ENCODE data around the gene LMO1.

Gene LMO1

DNA sequence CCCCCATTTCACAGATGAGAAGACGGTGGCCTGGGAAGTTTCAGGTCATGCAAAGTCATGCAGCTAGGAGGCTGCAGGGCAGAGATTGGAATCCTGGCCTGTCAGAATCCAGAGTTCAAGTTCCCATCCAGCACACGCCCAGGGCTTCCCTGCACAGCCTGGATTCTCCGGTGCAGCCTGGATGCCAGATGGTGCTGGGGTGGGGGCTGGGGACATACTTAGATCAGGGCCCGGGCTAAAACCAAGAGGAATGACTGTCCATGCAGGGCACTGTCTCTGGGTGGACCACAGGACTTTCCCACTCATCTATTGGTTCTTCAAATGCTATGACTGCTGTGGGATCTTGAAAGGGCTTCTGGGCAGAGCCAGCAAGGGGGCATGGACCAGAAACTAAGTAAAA is 24.6 kb downstream of the LMO1 start:
- no peaks in the 10 kb centered on the region for H3K36me3 Mint-ChIP-seq (ENCODE audit: low read depth)
- H3K27me3 Mint-ChIP-seq (ENCODE audit: low read depth, poor library complexity): peaks cover 9% of the 10 kb centered on the region
- H3K9me3 Mint-ChIP-seq: no peaks in the 10 kb centered on the region
- no peak for DNase-seq
- H3K27ac Mint-ChIP-seq: peak overlapping the region; percentile 61
- H3K4me1 Mint-ChIP-seq: peaks cover 34% of the 10 kb centered on the region
- TF ChIP-seq, protein P1, sequence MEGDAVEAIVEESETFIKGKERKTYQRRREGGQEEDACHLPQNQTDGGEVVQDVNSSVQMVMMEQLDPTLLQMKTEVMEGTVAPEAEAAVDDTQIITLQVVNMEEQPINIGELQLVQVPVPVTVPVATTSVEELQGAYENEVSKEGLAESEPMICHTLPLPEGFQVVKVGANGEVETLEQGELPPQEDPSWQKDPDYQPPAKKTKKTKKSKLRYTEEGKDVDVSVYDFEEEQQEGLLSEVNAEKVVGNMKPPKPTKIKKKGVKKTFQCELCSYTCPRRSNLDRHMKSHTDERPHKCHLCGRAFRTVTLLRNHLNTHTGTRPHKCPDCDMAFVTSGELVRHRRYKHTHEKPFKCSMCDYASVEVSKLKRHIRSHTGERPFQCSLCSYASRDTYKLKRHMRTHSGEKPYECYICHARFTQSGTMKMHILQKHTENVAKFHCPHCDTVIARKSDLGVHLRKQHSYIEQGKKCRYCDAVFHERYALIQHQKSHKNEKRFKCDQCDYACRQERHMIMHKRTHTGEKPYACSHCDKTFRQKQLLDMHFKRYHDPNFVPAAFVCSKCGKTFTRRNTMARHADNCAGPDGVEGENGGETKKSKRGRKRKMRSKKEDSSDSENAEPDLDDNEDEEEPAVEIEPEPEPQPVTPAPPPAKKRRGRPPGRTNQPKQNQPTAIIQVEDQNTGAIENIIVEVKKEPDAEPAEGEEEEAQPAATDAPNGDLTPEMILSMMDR (IDR thresholded peaks at IDR 0.05): no peak
- no peak overlapping the region for H3K4me3 Mint-ChIP-seq

DNA sequence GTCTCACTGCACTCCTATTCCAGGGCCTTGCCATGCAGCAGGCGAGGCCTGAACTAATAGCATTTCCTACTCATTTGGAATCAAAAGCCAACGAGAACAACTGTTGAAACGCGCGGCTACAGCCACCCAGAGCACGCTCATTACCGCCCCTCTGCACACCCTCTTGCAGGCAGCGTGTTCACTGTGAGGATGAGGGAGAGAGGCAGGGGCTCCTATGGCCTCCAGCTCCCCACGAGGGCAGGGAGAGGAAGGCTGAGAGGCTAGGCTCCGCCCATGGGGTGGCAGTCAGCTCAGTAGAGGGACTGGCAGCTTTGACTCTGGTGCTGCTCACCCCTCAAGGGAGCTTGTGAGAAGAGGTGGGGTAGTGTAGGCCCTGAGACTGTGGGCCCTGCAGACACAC is 26.2 kb downstream of the LMO1 start:
- Mint-ChIP-seq H3K36me3 (ENCODE audit: low read depth) (no peaks in the 10 kb centered on the region), H3K9me3 (no peaks in the 10 kb centered on the region), H3K4me1 (peaks cover 30% of the 10 kb centered on the region), H3K27me3 (ENCODE audit: low read depth, poor library complexity) (peaks cover 9% of the 10 kb centered on the region), H3K4me3 (no peak overlapping the region), H3K27ac (no peak overlapping the region)
- DNase-seq: no peak
- TF ChIP-seq, protein P1 (IDR thresholded peaks at IDR 0.05): no peak

DNA sequence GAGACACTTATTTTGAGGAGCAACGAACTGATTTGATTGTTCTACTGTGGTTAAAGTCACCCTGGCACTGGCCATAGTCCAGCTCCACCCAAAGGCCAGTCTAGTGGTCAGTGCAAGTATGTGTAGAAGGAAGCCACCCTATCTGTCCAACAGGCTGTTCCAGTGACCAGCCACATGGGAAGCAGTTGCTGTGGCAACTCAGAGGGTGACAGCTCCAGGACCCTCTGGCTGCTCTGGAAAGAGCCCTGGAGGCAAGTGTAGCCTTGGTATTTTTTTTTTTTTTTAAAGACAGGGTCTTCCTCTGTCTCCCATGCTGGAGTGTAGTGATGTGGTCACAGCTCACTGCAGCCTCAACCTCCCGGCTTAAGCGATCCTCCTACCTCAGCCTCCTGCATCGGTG is 27.8 kb downstream of the LMO1 start:
- H3K9me3 Mint-ChIP-seq: no peaks in the 10 kb centered on the region
- TF ChIP-seq, protein P1 (IDR thresholded peaks at IDR 0.05): no peak
- H3K4me1 Mint-ChIP-seq: peaks cover 36% of the 10 kb centered on the region

DNA sequence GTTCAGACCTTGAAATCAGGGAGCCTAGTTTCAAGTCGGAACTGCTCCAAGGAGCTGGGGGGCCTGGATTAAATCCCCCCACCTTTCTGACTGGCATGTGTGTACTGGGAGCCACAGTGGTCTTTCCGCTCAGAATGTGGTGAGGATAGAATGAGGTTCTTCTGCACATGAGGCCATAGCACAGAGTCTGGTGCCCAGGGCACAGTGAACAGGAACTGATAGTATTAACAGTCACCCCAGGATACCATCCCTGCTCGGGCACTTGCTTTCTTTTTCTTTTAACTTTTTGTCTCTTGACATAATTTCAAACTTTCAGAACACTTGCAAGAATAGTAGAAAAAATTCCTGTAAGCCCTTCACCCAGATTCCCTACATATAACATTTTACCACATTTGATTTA is 28.8 kb downstream of the LMO1 start:
- peaks cover 32% of the 10 kb centered on the region for H3K4me1 Mint-ChIP-seq
- H3K27me3 Mint-ChIP-seq (ENCODE audit: low read depth, poor library complexity): peaks cover 5% of the 10 kb centered on the region
- no peak overlapping the region for H3K27ac Mint-ChIP-seq
- no peak overlapping the region for H3K4me3 Mint-ChIP-seq
- TF ChIP-seq, protein P1 (IDR thresholded peaks at IDR 0.05): no peak
- H3K36me3 Mint-ChIP-seq (ENCODE audit: low read depth): no peaks in the 10 kb centered on the region
- no peak for DNase-seq
- H3K9me3 Mint-ChIP-seq: no peaks in the 10 kb centered on the region

More for the DNA sequence above, 27.8 kb downstream of the LMO1 start:
- Mint-ChIP-seq H3K27me3 (ENCODE audit: low read depth, poor library complexity) (peaks cover 5% of the 10 kb centered on the region), H3K4me3 (no peak overlapping the region), H3K36me3 (ENCODE audit: low read depth) (no peaks in the 10 kb centered on the region), H3K27ac (no peak overlapping the region)
- DNase-seq: no peak

DNA sequence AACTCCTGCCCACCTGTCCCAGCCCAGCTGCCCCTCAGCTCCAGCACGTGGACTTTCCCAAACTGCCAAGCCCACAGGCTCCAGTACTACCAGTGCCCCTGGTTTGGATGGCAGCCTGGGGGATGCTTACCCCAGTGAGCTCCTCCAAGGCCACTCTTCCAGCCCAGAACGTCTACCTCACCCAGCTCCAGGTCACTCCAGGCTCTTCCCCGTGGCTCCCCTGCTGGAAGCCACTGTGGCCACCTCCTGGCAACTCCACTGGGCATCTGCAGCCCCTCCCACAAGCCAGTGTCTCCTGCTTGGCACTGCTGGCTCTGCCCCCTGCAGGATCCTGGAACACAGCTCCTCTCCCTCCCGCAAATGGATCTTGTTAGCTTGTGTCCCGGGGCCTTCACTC is 29.3 kb downstream of the LMO1 start:
- TF ChIP-seq, protein P1 (IDR thresholded peaks at IDR 0.05): no peak
- peaks cover 6% of the 10 kb centered on the region for H3K27me3 Mint-ChIP-seq (ENCODE audit: low read depth, poor library complexity)
- H3K27ac Mint-ChIP-seq: no peak overlapping the region
- peaks cover 31% of the 10 kb centered on the region for H3K4me1 Mint-ChIP-seq
- DNase-seq: no peak
- H3K9me3 Mint-ChIP-seq: no peaks in the 10 kb centered on the region
- H3K4me3 Mint-ChIP-seq: no peak overlapping the region
- no peaks in the 10 kb centered on the region for H3K36me3 Mint-ChIP-seq (ENCODE audit: low read depth)

DNA sequence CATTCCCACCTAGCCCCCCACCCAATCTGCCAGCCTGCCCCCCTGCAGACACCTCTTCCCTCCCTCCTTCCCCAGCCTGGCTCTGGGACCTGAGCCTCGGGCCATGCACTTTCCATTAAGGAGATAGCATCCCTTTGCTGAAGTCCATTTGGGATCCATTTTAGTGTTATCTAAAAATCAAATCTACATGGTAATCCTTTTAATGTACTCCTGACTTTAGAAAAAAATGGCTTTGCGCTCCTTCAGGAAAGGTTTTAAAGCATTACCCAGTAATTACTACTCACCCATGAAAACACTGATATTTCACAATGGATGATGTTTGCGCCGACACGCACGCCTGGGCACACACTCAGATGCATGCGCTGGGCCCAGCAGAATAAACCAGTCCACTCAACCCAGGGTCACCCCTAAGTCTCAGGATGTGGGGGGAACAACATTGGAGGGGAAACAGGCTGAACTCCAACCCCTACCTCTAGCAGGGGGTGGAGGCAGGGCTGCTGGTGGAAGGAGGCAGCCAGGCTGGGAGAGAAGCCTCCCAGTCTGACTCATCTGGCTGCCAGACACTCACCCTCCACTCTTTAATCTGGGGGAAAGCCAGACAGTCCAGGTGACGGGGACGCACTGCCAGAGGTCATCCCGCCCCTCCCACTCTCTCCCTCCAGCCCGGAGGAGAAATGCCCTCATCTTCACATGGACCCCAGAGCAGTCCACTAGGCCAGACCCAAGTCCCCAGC is 29.8 kb downstream of the LMO1 start:
- peaks cover 8% of the 10 kb centered on the region for H3K27me3 Mint-ChIP-seq (ENCODE audit: low read depth, poor library complexity)
- H3K27ac Mint-ChIP-seq: no peak overlapping the region
- no peaks in the 10 kb centered on the region for H3K9me3 Mint-ChIP-seq
- no peaks in the 10 kb centered on the region for H3K36me3 Mint-ChIP-seq (ENCODE audit: low read depth)
- no peak for DNase-seq
- peaks cover 31% of the 10 kb centered on the region for H3K4me1 Mint-ChIP-seq
- H3K4me3 Mint-ChIP-seq: no peak overlapping the region
- TF ChIP-seq, protein P1 (IDR thresholded peaks at IDR 0.05): no peak
